ENCODE data around the gene DIP2C.
"Not testable (repeated sequence)": the region's sequence is repeated elsewhere in the genome, so short reads cannot be mapped to it uniquely, and the experiment has no call there.

Gene DIP2C

GRCh38 chr10:349081-349480 lies 340.4 kb downstream of the DIP2C start:
- no peak for DNase-seq (ENCODE audit: low spot score)

- DNase-seq (ENCODE audit: low spot score) = no peak
These were observed 341.0 kb downstream of the DIP2C start for GRCh38 chr10:348456-348855.

- not testable (repeated sequence) for DNase-seq (ENCODE audit: low spot score)
These were observed 341.7 kb downstream of the DIP2C start for GRCh38 chr10:347774-348173.

- DNase-seq (ENCODE audit: low spot score) = not testable (repeated sequence)
These were observed 342.3 kb downstream of the DIP2C start for GRCh38 chr10:347190-347589.

DNA sequence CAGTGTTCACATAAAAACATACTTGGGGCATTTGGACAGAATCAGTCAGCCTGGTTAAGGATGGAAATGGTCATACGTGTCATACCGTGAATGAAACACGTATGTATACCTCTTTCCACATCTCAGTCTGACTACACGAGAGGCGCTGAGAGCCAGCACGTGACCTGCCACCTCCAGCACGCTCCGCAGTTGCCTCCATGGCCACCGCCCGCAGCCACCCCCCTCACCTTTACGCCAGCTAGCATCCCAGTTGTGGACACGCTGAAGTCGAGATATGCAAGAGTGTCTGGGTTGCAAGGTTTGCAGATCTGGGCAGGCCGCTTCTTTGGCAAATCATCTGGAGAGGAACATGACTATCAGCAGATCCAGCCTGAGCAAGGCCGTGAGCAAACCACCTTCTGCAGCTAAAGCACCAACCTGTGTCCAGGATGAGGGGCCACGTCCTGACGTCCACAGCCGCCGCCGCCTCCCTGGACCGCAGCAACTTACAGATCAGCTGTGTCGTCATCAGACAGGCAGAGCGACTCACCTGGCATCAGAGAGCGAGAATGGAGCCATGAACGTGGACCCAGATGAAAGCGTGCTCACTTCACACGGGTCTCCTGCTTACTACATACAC lies 344.8 kb downstream of the DIP2C start:
- DNase-seq (ENCODE audit: low spot score) = no peak

- no peak for DNase-seq (ENCODE audit: low spot score)
These were observed 345.9 kb downstream of the DIP2C start for GRCh38 chr10:343231-344220.

DNA sequence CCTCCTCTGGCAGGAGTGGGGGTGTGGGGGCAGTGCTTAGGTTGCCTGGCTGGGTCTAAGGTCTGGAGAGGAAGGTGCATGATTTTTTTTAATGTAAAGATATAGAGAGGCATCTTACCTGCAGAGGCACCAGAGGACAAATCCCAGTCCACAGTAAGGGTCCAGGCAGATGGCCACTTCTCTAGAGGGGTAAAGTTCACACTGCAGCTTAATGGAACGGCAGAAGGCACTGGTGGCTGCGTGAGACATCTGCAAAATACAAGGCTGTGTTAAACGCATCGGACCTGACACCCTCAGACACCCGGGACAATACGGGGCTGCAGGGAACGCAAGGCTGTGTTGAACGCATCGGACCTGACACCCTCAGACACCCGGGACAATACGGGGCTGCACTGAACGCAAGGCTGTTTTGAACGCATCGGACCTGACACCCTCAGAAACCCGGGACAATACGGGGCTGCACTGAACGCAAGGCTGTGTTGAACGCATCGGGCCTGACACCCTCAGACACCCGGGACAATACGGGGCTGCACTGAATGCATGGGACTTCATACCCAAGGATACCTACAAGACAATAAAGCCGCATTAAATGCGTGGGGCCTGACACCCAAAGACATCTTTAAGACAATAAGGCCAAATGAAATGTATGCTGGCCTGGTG lies 348.3 kb downstream of the DIP2C start:
- no peak for DNase-seq (ENCODE audit: low spot score)

DNA sequence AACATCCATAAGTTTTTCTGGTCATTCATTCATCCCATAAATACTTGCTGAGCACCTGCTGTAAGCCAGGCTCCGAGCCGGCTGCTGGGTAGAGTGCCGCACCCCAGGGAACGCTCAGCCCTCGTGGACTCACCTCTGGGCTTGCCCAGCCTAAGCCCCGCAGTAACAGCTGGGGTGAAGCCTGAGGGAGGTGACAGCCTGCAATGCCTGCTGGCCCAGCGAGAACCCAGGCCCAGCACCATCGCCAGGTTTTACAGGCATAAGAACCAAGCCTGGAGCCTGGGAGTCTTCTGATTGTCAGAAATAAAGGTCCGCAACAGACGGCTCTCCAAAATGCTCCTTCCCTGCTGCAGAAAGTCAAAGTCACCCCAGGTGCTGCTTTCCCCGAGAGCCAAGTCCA lies 348.8 kb downstream of the DIP2C start:
- DNase-seq (ENCODE audit: low spot score) = no peak

- DNase-seq (ENCODE audit: low spot score) = peak; percentile 25
These were observed 350.5 kb downstream of the DIP2C start for GRCh38 chr10:339038-339391.

DNA sequence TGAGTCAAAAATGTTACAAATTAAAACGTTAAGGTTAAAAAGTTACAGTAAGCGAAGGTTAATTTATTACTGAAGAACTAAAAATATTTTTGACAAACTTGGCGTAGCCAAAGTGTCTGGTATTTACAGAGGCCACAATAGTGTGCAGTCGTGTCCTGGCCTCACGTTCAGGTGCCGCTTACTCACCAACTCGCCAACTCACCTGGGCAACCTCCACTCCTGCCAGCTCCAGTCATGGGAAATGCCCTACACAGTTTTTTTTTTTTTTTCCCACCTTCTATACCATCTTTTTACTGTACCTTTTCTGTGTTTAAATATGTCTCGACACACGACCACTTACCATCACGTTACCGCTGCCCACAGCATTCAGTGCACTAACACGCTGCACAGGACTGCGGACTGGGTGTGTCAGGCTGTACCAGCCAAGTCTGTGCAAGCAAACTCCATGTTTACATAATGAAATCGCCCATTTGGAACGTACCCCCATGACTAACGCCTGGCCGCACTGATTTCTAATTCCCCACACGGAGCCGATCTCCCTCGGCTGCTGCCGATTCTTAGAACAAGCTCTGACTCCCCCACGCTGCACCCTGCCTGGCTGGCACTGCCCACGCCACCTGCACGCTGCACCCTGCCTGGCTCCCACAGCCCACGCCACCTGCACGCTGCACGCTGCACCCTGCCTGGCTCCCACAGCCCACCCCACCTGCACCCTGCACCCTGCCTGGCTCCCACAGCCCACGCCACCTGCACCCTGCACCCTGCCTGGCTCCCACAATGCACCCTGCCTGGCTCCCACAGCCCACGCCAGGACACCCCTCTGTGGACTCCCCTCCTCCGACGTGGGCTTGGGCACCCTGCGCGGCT lies 351.1 kb downstream of the DIP2C start:
- peak; percentile 93 for DNase-seq (ENCODE audit: low spot score)

DNA sequence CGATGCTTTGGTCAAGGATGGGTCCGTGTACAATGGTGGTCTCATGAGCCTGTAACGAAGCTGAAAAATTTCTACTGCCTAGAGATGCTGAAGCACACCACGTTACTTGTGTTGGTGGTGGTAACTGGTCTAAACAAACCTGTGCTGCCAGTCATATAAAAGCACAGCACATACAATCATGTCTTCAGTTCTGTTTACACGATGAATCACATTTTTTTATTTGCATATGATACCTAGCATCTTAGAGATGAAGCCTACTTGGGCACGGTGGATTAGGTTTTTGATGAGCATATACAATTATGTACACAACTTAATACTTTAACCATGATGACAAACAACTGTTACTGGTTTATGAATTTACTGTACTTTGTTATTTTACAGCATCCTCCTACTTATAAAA lies 353.2 kb downstream of the DIP2C start:
- DNase-seq (ENCODE audit: low spot score) = peak; percentile 15

GRCh38 chr10:335151-335800 lies 354.2 kb downstream of the DIP2C start:
- peak; percentile 35 for DNase-seq (ENCODE audit: low spot score)

DNA sequence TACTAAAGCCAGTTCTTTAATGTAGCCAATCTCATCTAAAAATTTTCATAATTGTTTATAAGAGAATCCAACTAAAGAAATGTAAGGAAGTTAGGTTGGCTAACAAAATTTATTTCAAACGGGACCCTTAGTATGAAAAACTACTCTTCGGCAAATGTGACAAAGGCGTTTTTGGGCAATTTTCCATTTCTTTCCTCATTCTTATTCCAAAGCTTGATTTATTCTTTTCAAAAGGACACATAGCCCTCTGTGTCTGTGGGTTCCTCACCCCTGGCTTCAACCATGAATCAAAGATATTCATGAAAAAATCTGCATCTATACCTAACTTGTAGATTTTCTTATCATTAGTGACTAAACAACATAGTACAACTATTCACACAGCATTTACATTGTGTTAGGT lies 358.3 kb downstream of the DIP2C start:
- DNase-seq (ENCODE audit: low spot score) = no peak

GRCh38 chr10:329361-330099 lies 359.9 kb downstream of the DIP2C start:
- DNase-seq (ENCODE audit: low spot score) = peak; percentile 87

DNA sequence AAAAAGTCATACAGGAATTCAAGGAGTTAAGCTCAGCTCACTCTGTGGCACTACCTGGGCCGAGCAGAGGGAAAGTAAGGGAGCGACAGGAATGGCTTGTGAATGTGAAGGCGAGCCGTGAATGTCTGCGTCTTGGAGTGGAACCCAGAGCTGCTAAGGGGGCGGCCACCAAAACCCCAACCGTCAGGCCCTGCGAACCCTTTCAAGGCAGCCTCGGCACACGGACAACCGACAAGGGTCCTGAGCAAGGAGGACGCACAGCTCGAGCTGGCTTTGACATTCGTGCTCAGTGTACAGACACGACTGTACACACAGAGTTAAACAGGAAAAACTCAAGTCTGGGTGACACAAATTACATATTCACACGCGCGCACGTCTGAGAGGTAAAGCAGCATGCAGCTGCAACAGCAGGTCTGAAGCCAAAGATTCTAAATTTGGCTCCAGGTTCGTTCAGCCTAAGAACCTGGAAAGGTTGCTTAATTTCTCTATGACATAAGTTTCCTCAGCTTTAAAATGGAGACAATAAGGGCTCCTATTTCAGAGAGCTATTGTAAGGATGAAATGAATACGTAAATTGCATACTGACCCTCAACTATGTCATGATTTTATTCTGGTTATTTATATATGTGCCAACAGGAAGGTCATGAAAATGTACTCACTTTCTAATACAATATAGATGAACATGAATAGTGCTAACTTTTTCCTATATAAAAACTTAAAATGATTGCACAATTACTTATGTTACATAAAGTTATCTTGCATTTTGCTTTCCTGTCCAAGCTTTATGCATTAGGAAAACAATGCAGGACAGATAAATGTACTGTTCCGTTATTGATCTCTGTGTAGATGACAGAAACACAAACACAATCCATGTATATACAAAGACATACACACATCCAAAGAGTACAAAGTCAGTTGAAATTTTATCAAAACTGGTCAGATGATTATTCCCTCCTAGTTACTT lies 361.3 kb downstream of the DIP2C start:
- DNase-seq (ENCODE audit: low spot score) = no peak

GRCh38 chr10:326894-327635 lies 362.4 kb downstream of the DIP2C start:
- DNase-seq (ENCODE audit: low spot score) = no peak

DNA sequence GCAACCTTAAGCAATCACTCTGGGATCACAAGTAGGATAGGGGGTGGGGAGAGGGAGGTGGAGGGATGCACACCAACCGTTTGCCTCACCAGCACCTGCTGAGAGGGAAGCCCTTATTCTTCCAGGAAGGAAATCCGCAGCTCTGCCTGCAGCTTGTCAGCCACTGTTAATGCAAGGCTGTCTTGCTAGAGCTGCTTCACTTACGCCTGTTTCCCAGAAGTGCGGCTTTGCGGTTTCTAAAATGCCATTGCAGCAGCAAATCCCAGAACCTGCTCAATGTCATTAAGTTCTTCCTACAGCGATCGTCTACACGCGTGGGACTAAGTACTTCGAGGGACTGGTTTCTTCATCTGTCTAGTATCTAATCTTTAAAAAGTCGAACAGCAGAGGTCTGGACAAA lies 363.1 kb downstream of the DIP2C start:
- DNase-seq (ENCODE audit: low spot score) = no peak

DNA sequence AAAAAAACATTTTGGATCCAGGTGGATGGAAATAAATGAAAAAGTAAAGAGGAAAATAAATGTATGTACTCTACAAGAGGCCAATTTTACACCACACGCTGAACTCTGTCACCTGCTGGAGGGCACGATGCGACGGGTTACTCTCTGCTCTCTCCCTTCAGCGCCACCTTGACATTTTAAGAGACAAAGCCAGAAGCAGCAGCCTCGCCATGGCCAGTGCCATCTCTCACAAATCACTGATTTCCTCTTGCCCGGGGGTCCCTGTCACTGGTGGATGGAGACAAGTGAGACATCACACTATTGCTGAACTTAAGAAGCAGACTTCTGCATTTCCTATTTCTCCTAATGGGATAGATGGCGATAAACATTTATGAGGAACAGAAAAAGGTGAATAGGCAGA lies 364.2 kb downstream of the DIP2C start:
- DNase-seq (ENCODE audit: low spot score) = no peak

DNA sequence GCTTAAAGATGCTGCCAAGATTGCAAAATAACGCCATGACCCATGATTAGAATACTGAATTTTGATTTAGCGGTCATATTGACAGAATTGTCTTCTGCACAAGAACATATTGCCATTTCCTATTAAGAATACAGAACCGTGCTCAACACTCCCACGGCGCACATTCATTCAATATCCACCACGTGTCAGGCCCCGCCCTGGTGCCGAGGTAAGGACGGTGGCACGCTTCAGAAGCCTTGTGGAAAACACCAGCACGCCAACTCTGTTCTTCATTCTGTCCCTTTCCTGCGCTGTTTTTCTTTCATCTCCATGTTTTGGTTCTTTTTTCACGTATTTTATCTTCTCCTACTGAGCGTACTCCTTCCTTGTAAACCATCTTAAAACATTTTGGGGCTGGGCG lies 364.9 kb downstream of the DIP2C start:
- no peak for DNase-seq (ENCODE audit: low spot score)

Measured in kidney tubule cell (primary cell).